Measurements from ENCODE around the gene CSTPP1.
A peak's percentile ranks its signal among the peaks of the same experiment; 100 is the strongest.
"Not testable (repeated sequence)": the region's sequence is repeated elsewhere in the genome, so short reads cannot be mapped to it uniquely, and the experiment has no call there.

The CSTPP1 gene

GRCh38 chr11:47099918-47100315, 163.4 kb downstream of the CSTPP1 start:
- DNase-seq (ENCODE audit: low spot score) = no peak

GRCh38 chr11:47101406-47101805, 164.8 kb downstream of the CSTPP1 start:
- no peak for DNase-seq (ENCODE audit: low spot score)

- DNase-seq (ENCODE audit: low spot score) = no peak
These were observed 167.8 kb downstream of the CSTPP1 start for GRCh38 chr11:47104261-47104950.

DNA sequence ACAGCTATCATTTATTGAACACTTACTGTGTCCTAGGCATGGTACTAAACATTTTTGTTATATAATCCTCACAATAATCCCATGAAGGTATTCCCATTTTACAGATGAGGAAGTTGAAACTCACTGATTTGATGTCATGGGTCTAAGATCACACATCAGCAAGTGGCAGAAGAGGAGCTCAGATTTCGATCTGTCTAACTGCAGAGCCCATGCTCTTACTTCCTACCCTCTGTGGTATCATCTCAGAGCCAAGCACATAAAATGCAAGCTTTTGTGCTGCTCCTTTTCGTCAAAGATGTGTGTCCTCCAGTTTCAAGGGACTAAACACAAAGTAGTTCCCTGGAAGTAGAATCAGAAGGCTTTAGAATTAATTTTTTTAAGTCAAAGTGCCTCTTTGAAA, 169.0 kb downstream of the CSTPP1 start:
- DNase-seq (ENCODE audit: low spot score) = no peak

GRCh38 chr11:47105974-47106373, 169.4 kb downstream of the CSTPP1 start:
- DNase-seq (ENCODE audit: low spot score) = no peak

DNA sequence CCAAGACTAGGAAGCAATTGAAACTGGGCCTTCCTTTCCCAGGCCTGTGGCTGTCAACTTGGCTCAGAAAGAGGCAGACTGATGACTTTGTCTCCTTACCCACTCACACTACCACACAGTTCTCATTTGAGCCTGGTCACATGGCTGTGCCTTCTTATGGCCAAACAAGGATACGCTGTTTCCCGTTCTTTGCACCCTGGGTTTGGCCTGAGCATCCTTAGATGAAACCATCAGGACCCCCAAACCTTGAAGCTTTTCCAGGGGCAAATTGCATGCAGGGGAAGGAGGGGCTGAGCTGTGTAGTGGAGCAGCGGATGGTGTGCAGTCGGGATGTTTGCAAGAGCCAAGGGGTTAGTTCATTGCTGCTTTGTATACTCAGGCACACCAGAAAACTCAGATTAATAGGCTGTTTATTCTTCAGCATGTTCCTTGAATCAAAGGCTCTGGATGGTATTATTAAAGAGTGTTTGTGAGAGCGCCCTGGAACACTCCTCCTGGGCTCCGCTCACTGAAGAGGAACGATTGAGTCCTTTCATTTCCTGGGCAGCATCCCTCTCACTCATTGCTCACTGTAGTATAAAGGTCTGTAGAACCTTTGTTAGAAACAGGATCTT, 170.3 kb downstream of the CSTPP1 start:
- DNase-seq (ENCODE audit: low spot score) = no peak

DNA sequence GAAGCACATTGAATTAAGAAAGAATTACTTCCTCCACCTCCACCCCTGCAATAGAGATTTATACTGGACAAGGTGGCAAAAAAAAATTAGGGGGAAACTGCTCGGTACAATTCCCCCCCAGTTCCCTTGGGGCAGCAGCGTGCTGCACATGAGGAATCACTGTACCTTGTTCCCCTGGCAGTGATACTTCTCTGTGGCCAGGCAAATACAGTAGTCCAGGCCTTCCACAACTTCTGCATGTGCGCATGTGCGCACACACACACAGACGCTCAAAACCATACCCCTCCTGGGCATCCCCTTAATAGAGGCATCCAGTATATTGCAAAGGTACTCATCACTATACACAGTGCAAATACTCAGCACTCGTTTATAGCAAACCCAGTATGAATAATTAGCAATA, 171.2 kb downstream of the CSTPP1 start:
- DNase-seq (ENCODE audit: low spot score) = no peak

GRCh38 chr11:47108214-47108613, 171.7 kb downstream of the CSTPP1 start:
- no peak for DNase-seq (ENCODE audit: low spot score)

- DNase-seq (ENCODE audit: low spot score) = no peak
These were observed 172.6 kb downstream of the CSTPP1 start for GRCh38 chr11:47109051-47109726.

DNA sequence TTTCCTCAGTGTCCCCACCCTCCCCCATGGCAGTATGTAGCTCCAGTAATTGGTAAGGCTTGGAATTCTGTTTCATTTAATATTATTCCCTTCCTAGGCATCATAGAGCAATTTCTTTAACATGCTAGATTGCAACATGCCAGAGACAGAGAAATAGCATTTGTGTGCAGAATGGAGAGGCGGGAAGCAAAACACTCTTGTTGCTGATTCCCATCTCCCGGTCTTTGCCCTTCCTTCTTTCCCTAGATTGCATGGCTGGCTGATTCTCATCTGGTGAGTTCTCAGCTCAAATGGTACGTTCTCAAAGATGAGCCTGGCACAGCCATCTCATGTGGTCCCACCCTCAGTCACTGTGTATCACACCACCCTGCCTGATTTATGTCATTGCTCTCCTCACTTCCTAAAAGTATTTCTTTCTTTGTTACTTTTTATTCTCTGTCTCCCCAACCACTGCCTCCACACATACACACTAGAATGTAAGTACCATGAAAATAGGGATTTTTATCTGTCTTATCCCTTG, 173.2 kb downstream of the CSTPP1 start:
- no peak for DNase-seq (ENCODE audit: low spot score)

DNA sequence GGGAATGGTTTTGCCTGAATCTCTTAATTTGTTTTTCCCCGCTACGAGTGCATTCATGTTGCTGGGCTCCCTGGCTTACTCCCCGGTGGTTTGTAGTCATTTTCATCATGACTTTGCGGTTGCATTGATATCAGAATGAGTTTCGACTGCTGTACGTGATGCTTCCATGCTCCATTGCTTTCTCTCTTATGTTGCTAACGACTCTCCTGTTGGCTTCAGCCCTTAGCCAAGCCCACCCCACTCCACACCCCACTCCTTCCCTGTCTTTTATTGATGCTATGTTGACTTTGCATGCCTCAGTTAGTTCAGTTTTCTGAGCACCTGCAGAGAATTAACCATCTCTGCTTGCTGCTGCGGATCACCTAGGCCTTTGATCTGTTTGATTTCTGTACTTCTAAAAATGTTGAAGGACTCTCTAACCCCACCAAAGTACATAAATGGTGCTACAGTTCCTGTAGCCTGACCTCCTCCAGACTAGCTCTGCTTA, 174.8 kb downstream of the CSTPP1 start:
- no peak for DNase-seq (ENCODE audit: low spot score)

DNA sequence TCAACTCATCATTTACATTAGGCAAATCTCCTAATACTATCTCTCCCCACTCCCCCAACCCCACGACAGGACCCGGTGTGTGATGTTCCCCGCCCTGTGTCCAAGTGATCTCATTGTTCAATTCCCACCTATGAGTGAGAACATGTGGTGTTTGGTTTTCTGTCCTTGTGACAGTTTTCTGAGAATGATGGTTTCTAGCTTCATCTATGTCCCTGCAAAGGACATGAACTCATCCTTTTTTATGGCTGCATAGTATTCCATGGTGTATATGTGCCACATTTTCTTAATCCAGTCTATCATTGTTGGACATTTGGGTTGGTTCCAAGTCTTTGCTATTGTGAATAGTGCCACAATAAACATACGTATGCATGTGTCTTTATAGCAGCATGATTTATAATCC, 176.4 kb downstream of the CSTPP1 start:
- not testable (repeated sequence) for DNase-seq (ENCODE audit: low spot score)

- peak; percentile 66 for DNase-seq (ENCODE audit: low spot score)
These were observed 182.6 kb downstream of the CSTPP1 start for GRCh38 chr11:47118958-47119688.

- no peak for DNase-seq (ENCODE audit: low spot score)
These were observed 184.5 kb downstream of the CSTPP1 start for GRCh38 chr11:47121056-47121455.

GRCh38 chr11:47121731-47122130, 185.2 kb downstream of the CSTPP1 start:
- DNase-seq (ENCODE audit: low spot score) = no peak

GRCh38 chr11:47123094-47123493, 186.5 kb downstream of the CSTPP1 start:
- no peak for DNase-seq (ENCODE audit: low spot score)

- no peak for DNase-seq (ENCODE audit: low spot score)
These were observed 188.1 kb downstream of the CSTPP1 start for GRCh38 chr11:47124675-47125074.

- DNase-seq (ENCODE audit: low spot score) = no peak
These were observed 188.5 kb downstream of the CSTPP1 start for GRCh38 chr11:47125083-47125482.

DNA sequence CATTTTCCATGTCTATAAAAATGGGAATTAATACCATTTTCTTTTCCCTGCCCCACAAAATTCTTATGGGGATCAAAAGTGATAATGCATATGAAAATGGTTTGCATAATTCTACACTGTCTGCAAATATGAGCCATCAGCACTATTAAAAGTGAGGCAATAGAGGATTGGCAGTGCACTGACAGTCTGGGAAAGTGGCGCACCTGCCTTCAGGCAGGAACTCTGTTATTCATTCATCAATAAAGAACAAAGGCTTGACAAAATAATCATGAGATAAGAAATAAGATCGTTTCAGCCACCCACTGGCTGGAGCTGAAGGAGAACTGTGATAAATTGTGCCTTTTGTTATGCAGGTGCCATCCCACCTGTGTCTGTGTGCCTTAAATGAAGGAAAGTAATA, 190.7 kb downstream of the CSTPP1 start:
- DNase-seq (ENCODE audit: low spot score) = no peak

- no peak for DNase-seq (ENCODE audit: low spot score)
These were observed 194.0 kb downstream of the CSTPP1 start for GRCh38 chr11:47130543-47130942.

DNA sequence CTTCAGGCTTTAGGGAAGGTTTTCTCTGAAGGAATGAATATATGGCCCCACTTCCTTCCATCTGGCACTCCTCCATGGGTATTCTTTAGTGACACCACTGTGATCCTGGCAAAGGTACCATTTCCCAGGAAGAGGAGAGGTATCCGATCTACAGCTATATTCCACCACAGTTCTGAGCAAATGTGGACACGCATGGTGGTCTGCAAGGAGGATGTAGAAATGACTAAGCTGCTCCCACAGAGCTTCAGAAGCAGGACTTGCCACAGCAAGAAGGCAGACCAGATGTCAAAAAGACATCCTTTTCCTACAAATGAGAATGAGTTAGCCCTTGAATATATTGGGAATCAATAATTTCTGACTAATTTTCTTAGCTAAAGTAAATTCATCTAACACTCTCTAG, 194.6 kb downstream of the CSTPP1 start:
- no peak for DNase-seq (ENCODE audit: low spot score)

GRCh38 chr11:47132490-47132889, 195.9 kb downstream of the CSTPP1 start:
- DNase-seq (ENCODE audit: low spot score) = no peak

All from LoVo (cell line).